HFFc6 (cell line): ENCODE results near the gene RAD51B. TPM values are rescaled to one million over a fixed set of nuclear protein-coding genes. Genes with fewer than 3 reads are reported as not detected.

Source experiments
- DNase-seq: peaks from one replicate; pipeline ENCODE4 v3.0.0-alpha.2; 2018
- H3K27ac Mint-ChIP-seq: 2 replicates; pipeline ENCODE4 v1.8.0; 2020; ENCODE audit warnings: mild to moderate bottlenecking, mixed read lengths
- H3K27me3 Mint-ChIP-seq: 2 replicates; pipeline ENCODE4 v1.8.0; 2021; ENCODE audit warnings: mild to moderate bottlenecking, moderate library complexity, mixed read lengths; ENCODE audit not compliant: insufficient read depth
- H3K36me3 Mint-ChIP-seq: 2 replicates; pipeline ENCODE4 v1.8.0; 2021; ENCODE audit warnings: low read depth, mixed read lengths
- H3K4me1 Mint-ChIP-seq: 2 replicates; pipeline ENCODE4 v1.8.0; 2020; ENCODE audit warnings: low read depth, mixed read lengths
- H3K4me3 Mint-ChIP-seq: 2 replicates; pipeline ENCODE4 v1.8.0; 2020; ENCODE audit warnings: mild to moderate bottlenecking, moderate library complexity, mixed read lengths
- H3K9me3 Mint-ChIP-seq: 2 replicates; pipeline ENCODE4 v1.8.0; 2020; ENCODE audit warnings: mild to moderate bottlenecking, mixed read lengths
- total RNA-seq, 6 experiments: library from RNA; stranded (reverse); fragmentation: NEBNext Ultra II Directional; extraction: Animal tissue kit (Norgen Biotek cat#: 25700); gene quantifications; 2 replicates in 1 of 6; 3 replicates in 5 of 6; pipeline ENCODE4 v1.2.3, GENCODE V29; 2021
- TF ChIP-seq, protein P1 (sequence below): fragments of 200-600 bp; sonication (generic); IDR thresholded peaks from 2 replicates; pipeline ENCODE4 v1.5.0; 2021; ENCODE audit warnings: antibody characterized with exemption, mild to moderate bottlenecking

Gene RAD51B
- total RNA-seq, 6 experiments from 2014 or later: 7.1 to 12.4 (median 9.6) TPM

DNA sequence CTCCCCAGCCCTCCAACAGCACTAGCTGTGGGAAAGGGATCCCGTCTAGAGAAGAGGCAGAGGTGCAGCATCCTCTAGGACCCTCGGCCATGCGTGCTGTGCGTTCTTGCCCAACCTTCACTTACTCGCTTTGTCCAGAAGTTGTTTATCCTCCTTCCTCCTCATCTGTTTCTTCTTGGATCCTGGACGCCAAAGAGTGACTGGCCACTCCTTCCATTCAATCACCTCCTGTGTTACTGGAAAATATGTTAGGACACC, 832.8 kb downstream of the RAD51B start:
- Mint-ChIP-seq H3K36me3 (no peaks in the 10 kb centered on the region), H3K4me3 (no peak overlapping the region), H3K4me1 (peaks cover 37% of the 10 kb centered on the region), H3K27ac (no peak overlapping the region), H3K27me3 (no peaks in the 10 kb centered on the region), H3K9me3 (no peaks in the 10 kb centered on the region)
- TF ChIP-seq, protein P1, sequence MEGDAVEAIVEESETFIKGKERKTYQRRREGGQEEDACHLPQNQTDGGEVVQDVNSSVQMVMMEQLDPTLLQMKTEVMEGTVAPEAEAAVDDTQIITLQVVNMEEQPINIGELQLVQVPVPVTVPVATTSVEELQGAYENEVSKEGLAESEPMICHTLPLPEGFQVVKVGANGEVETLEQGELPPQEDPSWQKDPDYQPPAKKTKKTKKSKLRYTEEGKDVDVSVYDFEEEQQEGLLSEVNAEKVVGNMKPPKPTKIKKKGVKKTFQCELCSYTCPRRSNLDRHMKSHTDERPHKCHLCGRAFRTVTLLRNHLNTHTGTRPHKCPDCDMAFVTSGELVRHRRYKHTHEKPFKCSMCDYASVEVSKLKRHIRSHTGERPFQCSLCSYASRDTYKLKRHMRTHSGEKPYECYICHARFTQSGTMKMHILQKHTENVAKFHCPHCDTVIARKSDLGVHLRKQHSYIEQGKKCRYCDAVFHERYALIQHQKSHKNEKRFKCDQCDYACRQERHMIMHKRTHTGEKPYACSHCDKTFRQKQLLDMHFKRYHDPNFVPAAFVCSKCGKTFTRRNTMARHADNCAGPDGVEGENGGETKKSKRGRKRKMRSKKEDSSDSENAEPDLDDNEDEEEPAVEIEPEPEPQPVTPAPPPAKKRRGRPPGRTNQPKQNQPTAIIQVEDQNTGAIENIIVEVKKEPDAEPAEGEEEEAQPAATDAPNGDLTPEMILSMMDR: no peak
- DNase-seq: no peak

DNA sequence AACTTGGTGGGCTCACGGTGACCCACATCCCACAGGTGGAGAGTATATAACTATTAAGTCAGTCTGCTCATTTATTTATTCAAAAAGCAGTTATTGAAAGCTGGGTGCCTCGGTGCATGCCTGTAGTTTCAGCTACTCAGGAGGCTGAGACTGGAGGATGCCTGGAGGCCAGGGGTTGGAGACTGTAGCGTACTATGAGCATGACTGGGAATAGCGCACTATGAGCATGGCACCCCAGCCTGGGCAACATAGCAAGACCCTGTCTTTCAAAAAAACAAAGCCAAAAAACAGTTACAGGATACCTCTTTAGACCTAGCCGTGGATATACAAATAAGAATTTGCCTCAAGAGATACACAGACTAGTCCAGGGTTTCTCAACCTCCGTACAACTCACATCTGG, 833.5 kb downstream of the RAD51B start:
- no peak overlapping the region for H3K27ac Mint-ChIP-seq
- no peak overlapping the region for H3K4me3 Mint-ChIP-seq
- peaks cover 37% of the 10 kb centered on the region for H3K4me1 Mint-ChIP-seq
- H3K27me3 Mint-ChIP-seq: no peaks in the 10 kb centered on the region
- no peaks in the 10 kb centered on the region for H3K36me3 Mint-ChIP-seq
- TF ChIP-seq, protein P1: no peak
- H3K9me3 Mint-ChIP-seq: no peaks in the 10 kb centered on the region
- DNase-seq: no peak

DNA sequence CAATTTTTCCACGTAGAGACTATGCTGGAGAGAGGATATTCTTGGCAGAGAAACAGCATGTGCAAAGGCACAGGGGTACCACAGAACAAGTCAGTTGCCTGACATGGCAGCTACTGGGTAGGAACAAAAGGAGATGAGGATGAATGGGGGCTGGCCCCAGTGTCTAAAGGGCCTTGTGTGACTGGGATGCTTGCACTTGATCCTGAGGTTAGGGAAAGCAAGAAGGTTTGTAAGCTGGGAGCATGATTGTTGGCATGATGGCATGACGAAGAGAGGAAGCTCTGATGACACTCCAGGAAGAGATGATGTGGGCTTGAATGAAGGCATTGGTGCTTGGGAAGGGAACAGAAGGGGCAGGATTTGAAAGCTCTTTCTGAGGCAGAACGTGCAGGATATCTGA, 834.2 kb downstream of the RAD51B start:
- no peak for DNase-seq
- H3K27me3 Mint-ChIP-seq: no peaks in the 10 kb centered on the region
- peaks cover 43% of the 10 kb centered on the region for H3K4me1 Mint-ChIP-seq
- no peak overlapping the region for H3K27ac Mint-ChIP-seq
- H3K4me3 Mint-ChIP-seq: no peak overlapping the region
- H3K9me3 Mint-ChIP-seq: no peaks in the 10 kb centered on the region
- TF ChIP-seq, protein P1: no peak
- no peaks in the 10 kb centered on the region for H3K36me3 Mint-ChIP-seq

DNA sequence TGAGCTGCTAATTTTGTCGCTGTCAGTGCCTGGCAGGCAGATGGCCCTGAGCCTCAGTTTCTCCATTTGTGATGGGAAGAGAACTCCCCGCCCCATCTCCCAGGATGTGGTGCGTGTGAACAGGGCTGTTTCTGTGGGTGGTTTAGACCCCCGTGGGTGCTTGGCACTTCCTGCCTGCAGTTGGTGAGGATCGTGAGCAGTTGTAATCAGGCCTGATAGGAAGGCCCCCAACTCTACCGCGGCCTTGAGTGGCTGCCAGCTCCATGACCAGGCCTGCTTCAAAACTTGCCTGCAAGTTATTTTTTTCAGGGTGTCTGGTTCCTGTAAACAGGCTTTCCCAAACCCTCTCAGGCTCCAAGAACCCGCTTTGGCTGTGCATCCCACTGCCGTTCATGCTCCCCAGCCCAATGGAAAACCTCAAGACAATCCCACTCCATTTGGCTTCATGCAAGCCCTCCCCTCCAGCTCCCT, 834.9 kb downstream of the RAD51B start:
- DNase-seq: no peak
- no peak overlapping the region for H3K27ac Mint-ChIP-seq
- H3K4me3 Mint-ChIP-seq: no peak overlapping the region
- TF ChIP-seq, protein P1: no peak
- H3K4me1 Mint-ChIP-seq: peaks cover 45% of the 10 kb centered on the region
- H3K27me3 Mint-ChIP-seq: no peaks in the 10 kb centered on the region
- no peaks in the 10 kb centered on the region for H3K9me3 Mint-ChIP-seq
- no peaks in the 10 kb centered on the region for H3K36me3 Mint-ChIP-seq

DNA sequence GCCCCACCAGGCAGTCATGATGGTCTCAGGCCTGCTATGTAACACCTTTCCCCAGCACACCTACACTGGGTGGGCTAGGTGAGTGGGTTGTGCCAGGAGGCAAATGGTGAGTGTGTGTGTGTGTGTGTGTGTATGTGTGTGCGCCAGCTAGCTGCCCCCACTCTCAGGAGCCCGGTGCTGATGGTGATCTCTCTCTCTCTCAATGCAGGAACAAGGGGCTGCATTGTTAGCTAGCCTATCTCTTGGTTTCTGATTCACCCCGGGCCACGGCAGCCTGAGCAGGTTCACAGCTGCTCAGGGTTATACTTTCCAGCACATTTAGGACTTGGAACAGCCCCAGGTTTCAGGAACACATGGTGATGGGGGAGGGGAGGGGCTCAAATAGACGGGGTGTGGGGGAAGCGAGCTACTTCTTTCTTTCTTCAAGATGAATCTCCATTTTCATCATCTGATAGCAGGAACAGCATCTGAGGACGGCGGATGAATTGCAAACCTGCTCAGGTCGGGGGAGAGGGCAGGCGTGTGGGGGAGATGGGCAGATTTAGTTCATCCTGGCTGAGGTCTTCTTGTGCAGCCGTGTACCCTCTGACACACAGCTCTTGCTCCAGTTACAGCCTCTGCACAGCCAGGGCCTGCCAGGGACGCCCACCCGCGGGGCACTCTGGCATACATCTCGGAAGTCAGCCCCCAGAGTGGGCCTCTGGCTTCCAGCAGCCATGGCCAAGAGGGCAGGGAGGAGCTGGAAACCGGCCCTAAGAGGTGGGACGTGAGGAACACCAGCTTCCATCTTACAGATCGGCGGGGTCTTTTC, 835.6 kb downstream of the RAD51B start:
- no peaks in the 10 kb centered on the region for H3K9me3 Mint-ChIP-seq
- H3K4me1 Mint-ChIP-seq: peaks cover 43% of the 10 kb centered on the region
- no peaks in the 10 kb centered on the region for H3K27me3 Mint-ChIP-seq
- no peak overlapping the region for H3K27ac Mint-ChIP-seq
- no peaks in the 10 kb centered on the region for H3K36me3 Mint-ChIP-seq
- TF ChIP-seq, protein P1: no peak
- DNase-seq: no peak
- H3K4me3 Mint-ChIP-seq: no peak overlapping the region
